ENCODE measurements around the gene CIC.
"Not testable (repeated sequence)": the region's sequence is repeated elsewhere in the genome, so short reads cannot be mapped to it uniquely, and the experiment has no call there.

The CIC gene

GRCh38 chr19:42255766-42256745 is 13.0 kb upstream of the CIC start:
- no peak for DNase-seq

- not testable (repeated sequence) for DNase-seq
Measured at GRCh38 chr19:42257842-42258241, 11.2 kb upstream of the CIC start.

GRCh38 chr19:42261763-42262162 is 7.3 kb upstream of the CIC start:
- no peak for DNase-seq

DNA sequence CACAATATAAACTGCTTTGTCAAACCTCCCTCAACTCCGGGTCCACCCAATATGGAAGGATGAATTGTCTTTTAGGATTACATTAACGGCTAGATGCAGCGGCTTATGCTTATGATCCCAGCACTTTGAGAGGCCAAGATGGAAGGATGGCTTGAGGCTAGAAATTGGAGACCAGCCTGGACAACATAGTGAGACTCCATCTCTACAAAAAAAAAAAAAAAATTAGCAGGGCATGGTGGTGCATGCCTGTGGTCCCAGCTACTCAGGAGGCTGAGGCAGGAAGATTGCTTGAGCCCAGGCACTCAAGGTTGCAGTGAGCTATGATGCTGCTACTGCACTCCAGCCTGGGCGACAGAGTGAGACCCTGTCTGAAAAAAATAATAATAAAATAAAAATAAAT is 2.9 kb upstream of the CIC start:
- DNase-seq, result not testable (repeated sequence)

- DNase-seq, result not testable (repeated sequence)
Measured at GRCh38 chr19:42266928-42267603, 2.0 kb upstream of the CIC start.

- DNase-seq, result no peak
Measured at GRCh38 chr19:42267644-42268141, 1.4 kb upstream of the CIC start.

DNA sequence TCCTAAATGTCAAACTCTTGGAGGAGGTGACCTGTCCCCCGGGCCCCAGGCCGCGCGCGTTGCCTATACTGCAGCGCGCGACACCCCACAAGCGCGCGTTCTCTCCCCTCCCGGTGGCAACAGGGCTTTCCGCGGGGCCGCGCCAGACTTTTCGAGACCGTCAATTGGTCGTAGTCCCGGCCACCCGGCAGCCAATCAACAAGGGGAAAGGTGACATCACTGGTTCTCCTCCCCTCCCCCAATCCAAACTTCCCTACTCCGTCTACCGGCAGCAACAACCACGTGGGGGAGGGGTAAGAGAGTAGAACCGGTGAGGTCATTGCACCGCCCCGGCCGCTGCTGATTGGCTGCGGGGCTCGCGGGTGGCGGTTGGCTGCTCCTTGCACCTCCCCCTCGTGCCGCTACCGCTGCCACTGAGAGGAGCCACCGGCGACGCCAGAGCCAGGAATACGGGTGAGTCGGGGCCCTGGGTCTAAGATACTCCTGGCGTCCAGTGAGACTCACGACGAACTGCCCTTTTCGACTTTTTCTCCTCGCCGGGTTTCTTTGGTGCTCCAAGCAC is 829 bp upstream of the CIC start:
- DNase-seq, result peak; percentile 97

- no peak for DNase-seq
Measured at GRCh38 chr19:42269478-42270345, 660 bp downstream of the CIC start.

DNA sequence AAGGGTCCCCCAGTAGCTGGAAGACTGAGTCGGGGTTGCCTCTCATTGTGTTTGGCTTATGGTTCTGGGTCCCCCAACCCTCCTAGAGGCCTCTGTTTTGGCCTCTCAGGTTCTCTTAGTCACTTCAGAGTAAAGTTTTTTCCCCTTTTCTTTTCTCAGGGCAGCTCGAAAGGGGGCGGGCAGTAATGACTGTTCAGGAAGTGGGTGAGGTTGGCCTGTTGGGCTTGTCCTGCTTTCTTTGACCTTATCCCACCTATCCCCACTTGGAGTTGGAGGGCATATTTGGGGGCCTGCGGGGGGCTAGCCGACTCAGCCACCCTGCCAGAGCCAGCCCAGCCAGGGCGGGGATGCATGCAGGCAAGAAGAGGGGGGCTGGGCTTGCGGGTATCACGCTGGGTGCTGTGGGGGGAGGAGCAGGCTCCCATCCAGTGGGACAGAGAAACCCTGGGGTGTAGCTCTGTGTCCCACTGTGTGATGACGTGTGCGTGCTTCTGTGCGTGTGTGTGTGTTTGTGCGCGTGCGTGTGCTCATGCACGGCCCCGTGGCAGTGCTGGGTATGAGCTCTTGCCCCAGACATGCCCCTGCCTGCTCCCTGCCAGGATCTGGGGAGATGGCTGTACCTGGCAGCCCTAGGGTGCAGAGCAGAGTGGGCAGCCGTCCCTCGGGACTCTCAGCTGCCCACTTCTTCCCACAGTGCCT is 1.4 kb downstream of the CIC start:
- peak; percentile 57 for DNase-seq

DNA sequence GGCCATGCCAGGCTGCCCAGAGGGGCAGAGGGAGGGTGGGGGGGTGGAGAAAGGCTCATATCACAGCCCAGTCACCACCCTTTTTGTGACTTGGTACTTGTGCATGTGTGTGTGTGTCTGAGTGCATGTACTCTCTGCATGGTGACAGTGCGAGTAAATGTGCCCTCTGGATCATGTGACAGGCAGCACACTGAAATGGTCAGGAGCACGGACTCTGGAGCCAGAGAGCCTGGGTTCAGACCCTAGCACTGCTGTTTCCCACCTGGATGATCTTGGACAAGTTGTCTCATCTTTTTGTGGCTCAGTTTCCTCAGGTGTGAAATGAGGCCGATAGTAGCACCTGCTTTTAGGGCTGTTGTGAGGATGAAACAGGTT is 2.0 kb downstream of the CIC start:
- DNase-seq, result no peak

- DNase-seq, result no peak
Measured at GRCh38 chr19:42271861-42272534, 2.9 kb downstream of the CIC start.

- DNase-seq, result no peak
Measured at GRCh38 chr19:42272535-42272897, 3.5 kb downstream of the CIC start.

DNA sequence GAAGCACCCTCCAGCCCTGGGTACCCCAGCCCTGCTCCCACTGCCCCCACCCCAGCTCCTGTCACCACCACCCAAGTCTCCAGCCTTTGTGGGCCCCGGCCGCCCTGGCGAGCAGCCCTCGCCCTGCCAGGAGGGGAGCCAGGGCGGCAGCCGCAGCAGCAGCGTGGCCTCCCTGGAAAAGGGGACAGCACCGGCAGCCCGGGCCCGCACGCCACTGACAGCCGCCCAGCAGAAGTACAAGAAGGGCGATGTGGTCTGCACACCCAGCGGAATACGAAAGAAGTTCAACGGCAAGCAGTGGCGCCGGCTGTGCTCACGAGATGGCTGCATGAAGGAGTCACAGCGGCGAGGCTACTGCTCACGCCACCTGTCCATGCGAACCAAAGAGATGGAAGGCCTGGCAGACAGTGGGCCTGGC is 3.9 kb downstream of the CIC start:
- DNase-seq, result no peak

- DNase-seq, result no peak
Measured at GRCh38 chr19:42273407-42274064, 4.5 kb downstream of the CIC start.

DNA sequence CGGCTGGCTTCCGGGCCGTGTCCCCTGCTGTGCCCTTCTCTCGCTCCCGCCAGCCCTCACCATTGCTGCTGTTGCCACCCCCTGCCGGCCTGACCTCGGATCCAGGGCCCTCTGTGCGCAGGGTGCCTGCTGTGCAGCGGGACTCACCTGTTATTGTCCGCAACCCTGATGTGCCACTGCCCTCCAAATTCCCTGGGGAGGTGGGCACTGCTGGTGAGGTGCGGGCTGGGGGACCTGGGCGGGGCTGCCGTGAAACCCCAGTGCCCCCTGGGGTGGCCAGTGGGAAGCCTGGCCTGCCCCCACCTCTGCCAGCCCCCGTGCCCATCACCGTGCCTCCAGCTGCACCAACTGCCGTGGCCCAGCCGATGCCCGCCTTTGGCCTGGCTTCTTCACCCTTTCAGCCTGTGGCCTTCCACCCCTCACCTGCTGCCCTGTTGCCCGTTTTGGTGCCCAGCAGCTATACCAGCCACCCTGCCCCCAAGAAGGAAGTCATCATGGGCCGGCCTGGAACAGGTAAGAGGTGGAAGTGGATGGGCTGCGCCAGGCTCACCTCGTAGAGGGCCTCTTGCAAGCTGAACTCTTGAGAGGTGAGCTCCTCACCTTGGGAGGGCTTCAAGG is 5.1 kb downstream of the CIC start:
- no peak for DNase-seq

- DNase-seq, result no peak
Measured at GRCh38 chr19:42275103-42275502, 6.1 kb downstream of the CIC start.

GRCh38 chr19:42275517-42275916 is 6.5 kb downstream of the CIC start:
- no peak for DNase-seq

DNA sequence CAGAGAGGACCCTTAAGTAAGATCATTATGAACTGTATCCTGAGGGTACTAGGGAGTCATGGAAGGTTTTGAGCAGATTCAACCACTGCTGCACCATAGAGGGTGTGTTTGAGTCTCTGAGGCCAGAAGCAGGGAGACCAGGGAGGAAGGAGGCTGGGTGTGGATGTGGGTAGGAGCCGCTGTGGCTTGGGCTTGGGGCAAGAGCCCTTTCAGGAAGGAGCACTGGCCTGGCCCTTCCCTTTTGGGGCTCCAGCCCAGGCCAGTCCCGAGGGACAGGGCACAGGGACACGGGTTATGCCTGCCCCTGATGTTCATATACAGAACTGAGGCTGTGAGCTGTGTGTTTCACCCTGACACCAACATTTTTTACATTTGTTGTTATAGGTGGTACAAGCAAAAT is 7.2 kb downstream of the CIC start:
- no peak for DNase-seq

DNA sequence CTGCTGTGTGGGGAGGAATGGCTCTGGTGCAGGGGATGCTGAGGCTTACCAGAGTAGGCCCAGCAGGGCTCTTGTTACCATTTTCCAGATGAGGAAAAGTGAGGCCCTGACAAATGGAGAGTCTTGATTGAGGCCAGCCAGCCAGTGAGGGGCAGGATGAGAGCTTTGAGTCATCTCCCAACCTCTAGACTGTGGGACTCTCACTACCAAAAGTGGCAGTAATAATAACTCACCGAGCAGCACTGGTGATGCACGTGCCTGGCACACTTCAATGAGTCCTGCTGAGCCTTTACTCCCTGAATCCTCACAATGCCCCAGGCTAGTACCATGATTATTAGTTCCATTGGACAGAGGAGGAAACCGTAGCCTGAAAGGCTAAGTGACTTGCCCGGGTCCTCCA is 7.8 kb downstream of the CIC start:
- DNase-seq, result no peak

- DNase-seq, result no peak
Measured at GRCh38 chr19:42277821-42278451, 8.9 kb downstream of the CIC start.
